Measurements from ENCODE around the gene ZNF426. TPM values are rescaled to one million over a fixed set of nuclear protein-coding genes. Genes with fewer than 3 reads are reported as not detected.

ZNF426 gene
- total and polyA plus RNA-seq, 2 of the 13 experiments (the other 11 are each of a cell fraction or from before 2014, with no cell fraction given): 3.8 to 14.9 TPM

DNA sequence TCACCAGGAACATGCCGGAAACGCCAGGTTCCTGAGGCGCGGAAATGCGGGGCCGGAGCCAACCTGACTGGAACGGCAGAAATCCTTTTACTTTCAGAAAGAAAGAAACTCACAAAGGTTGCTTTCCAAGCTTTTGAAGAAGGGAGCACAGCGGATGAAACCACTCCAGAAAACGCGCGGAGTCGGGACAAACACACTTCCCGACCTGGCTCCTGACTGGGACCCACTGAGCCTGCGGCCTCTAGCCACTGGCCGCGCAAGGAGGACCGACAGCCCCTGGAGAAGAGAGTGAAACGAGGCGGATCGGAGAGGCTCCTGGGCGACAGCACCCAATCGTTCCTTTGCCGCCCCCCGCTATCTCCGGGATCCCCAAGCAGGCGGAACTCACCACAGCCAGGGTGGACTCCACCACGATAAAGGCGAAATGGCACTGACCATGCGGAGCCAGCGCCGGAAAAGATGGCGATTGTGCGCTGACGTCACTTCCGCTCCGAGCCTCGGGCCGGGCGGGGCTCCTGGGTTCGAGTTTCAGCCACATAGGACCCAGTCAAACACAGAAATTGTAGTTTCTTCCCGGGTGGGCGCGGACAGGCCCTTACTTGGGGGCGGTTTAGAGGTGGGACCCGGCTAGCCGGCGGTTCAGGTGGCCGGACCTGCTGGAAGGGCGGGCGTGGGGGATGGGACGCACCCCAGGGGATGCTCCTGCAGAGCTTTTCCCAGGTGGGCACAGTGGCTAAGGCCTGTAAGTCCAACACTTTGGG lies 45.8 kb upstream of the ZNF426 start, which contains the start of gene ZNF121:
Gene ZNF121, minus strand, starts transcription at position 432 of the 761 bp plus-strand sequence. CDS start 16,407 bp downstream, outside the sequence.
- intact Hi-C loops (cut with micrococcal nuclease; ENCODE audit: unreplicated experiment): loop anchor here (10.0 kb wide), 1 partner anchor 449 kb away; no protein-coding TSS in a partner anchor
- Histone ChIP-seq H2AFZ (ENCODE audit: low read length) (peak within 1 kb of the TSS; percentile 19), H3K9me3 (ENCODE audit: low read length) (no peaks in the 10 kb centered on the region), H4K20me1 (ENCODE audit: insufficient read depth, low read length) (peaks cover 33% of the 10 kb centered on the region), H3K4me3 (replicated peaks in 1 of 3; ENCODE audit: insufficient read depth in 1 of 3, low read depth in 2 of 3, low read length in 3 of 3) (peak within 1 kb of the TSS; percentile 78 to 92 (median 79)), H3K79me2 (ENCODE audit: insufficient read depth, low read length) (peaks cover 49% of the 10 kb centered on the region), H3K4me1 (ENCODE audit: insufficient read depth, low read length) (peaks cover 39% of the 10 kb centered on the region), H3K36me3 (replicated peaks in 1 of 2; ENCODE audit: control insufficient read depth in 1 of 2, insufficient read depth in 2 of 2, low read length in 2 of 2) (peaks cover 0 to 11% of the 10 kb centered on the region in 2 experiments; a peak in 4 of 5 replicates), H3K9ac (ENCODE audit: insufficient read depth, low read depth, low read length) (peak within 1 kb of the TSS; percentile 94), H3K4me2 (ENCODE audit: low read depth, low read length) (peak within 1 kb of the TSS; percentile 73), H3K27ac (ENCODE audit: extremely low read length, insufficient read depth, low read length) (peak within 1 kb of the TSS; percentile 85), H3K27me3 (ENCODE audit: control insufficient read depth in 1 of 2, insufficient read depth in 2 of 2, low read length in 2 of 2) (no peaks in the 10 kb centered on the region; a peak in 1 of 5 replicates)
- ATAC-seq: peak; percentile 91
- in situ Hi-C loops (cut with HindIII; ENCODE audit: extremely low pct_ligation_motif_present, low pct_unique_long_range_greater_than_20kb): no loop called here
- ChIA-PET POLR2A (interaction anchor here (1.1 kb wide), 1 partner anchor 184 kb away, joined by 6 read pairs; the partner anchor contains the start of gene ZNF846), CTCF (ENCODE audit: low intra/inter-chr PET ratio, low total read pairs) (no interaction called here)
- no peak for FAIRE-seq
- 2% methylated on average over 17 of the region's 51 CpGs for WGBS (ENCODE audit: low lambda C conversion rate)
- BruUV-seq (replicated peaks): TSS peak; percentile 86
- peak; percentile 77 for DNase-seq (ENCODE audit: low spot score)
- TF ChIP-seq, protein P1, sequence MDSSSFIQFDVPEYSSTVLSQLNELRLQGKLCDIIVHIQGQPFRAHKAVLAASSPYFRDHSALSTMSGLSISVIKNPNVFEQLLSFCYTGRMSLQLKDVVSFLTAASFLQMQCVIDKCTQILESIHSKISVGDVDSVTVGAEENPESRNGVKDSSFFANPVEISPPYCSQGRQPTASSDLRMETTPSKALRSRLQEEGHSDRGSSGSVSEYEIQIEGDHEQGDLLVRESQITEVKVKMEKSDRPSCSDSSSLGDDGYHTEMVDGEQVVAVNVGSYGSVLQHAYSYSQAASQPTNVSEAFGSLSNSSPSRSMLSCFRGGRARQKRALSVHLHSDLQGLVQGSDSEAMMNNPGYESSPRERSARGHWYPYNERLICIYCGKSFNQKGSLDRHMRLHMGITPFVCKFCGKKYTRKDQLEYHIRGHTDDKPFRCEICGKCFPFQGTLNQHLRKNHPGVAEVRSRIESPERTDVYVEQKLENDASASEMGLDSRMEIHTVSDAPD (CRISPR knock-in tag; IDR thresholded peaks at IDR 0.05): peak; percentile 82; the same call in 1 of the 2 replicates
- TF ChIP-seq ZFP36L2 (CRISPR knock-in tag; IDR thresholded peaks at IDR 0.05): no peak; the same call in 1 of the 2 replicates
- peak; percentile 95 for TF ChIP-seq SAP130 (CRISPR knock-in tag; IDR thresholded peaks at IDR 0.05; ENCODE audit: low read depth)
- peak; percentile 86 for TF ChIP-seq ZSCAN31 (CRISPR knock-in tag; IDR thresholded peaks at IDR 0.05; ENCODE audit: low read depth)
- no peak for TF ChIP-seq ZKSCAN1 (IDR thresholded peaks at IDR 0.05; ENCODE audit: low read length)
- TF ChIP-seq, protein P2, sequence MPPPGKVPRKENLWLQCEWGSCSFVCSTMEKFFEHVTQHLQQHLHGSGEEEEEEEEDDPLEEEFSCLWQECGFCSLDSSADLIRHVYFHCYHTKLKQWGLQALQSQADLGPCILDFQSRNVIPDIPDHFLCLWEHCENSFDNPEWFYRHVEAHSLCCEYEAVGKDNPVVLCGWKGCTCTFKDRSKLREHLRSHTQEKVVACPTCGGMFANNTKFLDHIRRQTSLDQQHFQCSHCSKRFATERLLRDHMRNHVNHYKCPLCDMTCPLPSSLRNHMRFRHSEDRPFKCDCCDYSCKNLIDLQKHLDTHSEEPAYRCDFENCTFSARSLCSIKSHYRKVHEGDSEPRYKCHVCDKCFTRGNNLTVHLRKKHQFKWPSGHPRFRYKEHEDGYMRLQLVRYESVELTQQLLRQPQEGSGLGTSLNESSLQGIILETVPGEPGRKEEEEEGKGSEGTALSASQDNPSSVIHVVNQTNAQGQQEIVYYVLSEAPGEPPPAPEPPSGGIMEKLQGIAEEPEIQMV (CRISPR knock-in tag; IDR thresholded peaks at IDR 0.05; ENCODE audit: low read depth): no peak
- TF ChIP-seq, protein P3, sequence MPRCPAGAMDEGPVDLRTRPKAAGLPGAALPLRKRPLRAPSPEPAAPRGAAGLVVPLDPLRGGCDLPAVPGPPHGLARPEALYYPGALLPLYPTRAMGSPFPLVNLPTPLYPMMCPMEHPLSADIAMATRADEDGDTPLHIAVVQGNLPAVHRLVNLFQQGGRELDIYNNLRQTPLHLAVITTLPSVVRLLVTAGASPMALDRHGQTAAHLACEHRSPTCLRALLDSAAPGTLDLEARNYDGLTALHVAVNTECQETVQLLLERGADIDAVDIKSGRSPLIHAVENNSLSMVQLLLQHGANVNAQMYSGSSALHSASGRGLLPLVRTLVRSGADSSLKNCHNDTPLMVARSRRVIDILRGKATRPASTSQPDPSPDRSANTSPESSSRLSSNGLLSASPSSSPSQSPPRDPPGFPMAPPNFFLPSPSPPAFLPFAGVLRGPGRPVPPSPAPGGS (CRISPR knock-in tag; IDR thresholded peaks at IDR 0.05): 0 out of 2 replicates have a peak, but pooled peaks have one; percentile 39
- TF ChIP-seq FOSL2 (CRISPR knock-in tag; IDR thresholded peaks at IDR 0.05): peak; percentile 57
- TF ChIP-seq POLR2A (IDR thresholded peaks at IDR 0.05; ENCODE audit: insufficient read depth in 1 of 2, low read depth in 2 of 2, low read length in 2 of 2): peak; percentile 93 to 95
- TF ChIP-seq ZNF607 (CRISPR knock-in tag; IDR thresholded peaks at IDR 0.05; ENCODE audit: borderline replicate concordance): 0 out of 2 replicates have a peak, but pooled peaks have one; percentile 59
- peak; percentile 79 for TF ChIP-seq ZNF331 (CRISPR knock-in tag; IDR thresholded peaks at IDR 0.05)
- TF ChIP-seq, protein P4, sequence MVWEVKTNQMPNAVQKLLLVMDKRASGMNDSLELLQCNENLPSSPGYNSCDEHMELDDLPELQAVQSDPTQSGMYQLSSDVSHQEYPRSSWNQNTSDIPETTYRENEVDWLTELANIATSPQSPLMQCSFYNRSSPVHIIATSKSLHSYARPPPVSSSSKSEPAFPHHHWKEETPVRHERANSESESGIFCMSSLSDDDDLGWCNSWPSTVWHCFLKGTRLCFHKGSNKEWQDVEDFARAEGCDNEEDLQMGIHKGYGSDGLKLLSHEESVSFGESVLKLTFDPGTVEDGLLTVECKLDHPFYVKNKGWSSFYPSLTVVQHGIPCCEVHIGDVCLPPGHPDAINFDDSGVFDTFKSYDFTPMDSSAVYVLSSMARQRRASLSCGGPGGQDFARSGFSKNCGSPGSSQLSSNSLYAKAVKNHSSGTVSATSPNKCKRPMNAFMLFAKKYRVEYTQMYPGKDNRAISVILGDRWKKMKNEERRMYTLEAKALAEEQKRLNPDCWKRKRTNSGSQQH (CRISPR knock-in tag; IDR thresholded peaks at IDR 0.05; ENCODE audit: low read depth): peak; percentile 86
- no peak for TF ChIP-seq ZNF34 (CRISPR knock-in tag; IDR thresholded peaks at IDR 0.05; ENCODE audit: borderline replicate concordance)
- TF ChIP-seq POLR2G (IDR thresholded peaks at IDR 0.05; ENCODE audit: low read depth, low read length): peak; percentile 95
- TF ChIP-seq RARA (CRISPR knock-in tag; IDR thresholded peaks at IDR 0.05): peak; percentile 51; the same call in 1 of the 2 replicates
- no peak; the same call in 1 of the 2 replicates for TF ChIP-seq ZNF543 (CRISPR knock-in tag; IDR thresholded peaks at IDR 0.05)
- TF ChIP-seq, protein P5, sequence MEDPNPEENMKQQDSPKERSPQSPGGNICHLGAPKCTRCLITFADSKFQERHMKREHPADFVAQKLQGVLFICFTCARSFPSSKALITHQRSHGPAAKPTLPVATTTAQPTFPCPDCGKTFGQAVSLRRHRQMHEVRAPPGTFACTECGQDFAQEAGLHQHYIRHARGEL (CRISPR knock-in tag; IDR thresholded peaks at IDR 0.05): no peak
- no peak for TF ChIP-seq ZBTB7A (CRISPR knock-in tag; IDR thresholded peaks at IDR 0.05)
- TF ChIP-seq ZMYM4 (CRISPR knock-in tag; IDR thresholded peaks at IDR 0.05): peak; percentile 74
